Thymus (tissue), 11 donors: ENCODE data around the gene CPD. TPM values are rescaled to one million over a fixed set of nuclear protein-coding genes. Genes with fewer than 3 reads are reported as not detected.
"Not testable (repeated sequence)": the region's sequence is repeated elsewhere in the genome, so short reads cannot be mapped to it uniquely, and the experiment has no call there.

ENCODE experiments used
- DNase-seq, 9 donors: peaks; one replicate each; pipeline ENCODE4 v3.0.0-alpha.2; 2013; ENCODE audit warnings: low spot score in 9 of 9, low read depth in 6 of 9, missing footprints in 1 of 9
- H3K27ac ChIP-seq, 2 donors: one replicate each; pipeline ENCODE4 v1.5.1; 2013; ENCODE audit warnings: control low read depth in 1 of 2, low read depth in 1 of 2, low read length in 1 of 2, mild to moderate bottlenecking in 1 of 2, moderate library complexity in 1 of 2
- H3K27me3 ChIP-seq, 2 donors: one replicate each; pipeline ENCODE4 v1.5.1; 2013; ENCODE audit warnings: low read length in 1 of 2; ENCODE audit not compliant: control insufficient read depth in 2 of 2, insufficient read depth in 1 of 2
- H3K36me3 ChIP-seq, 2 donors: one replicate each; pipeline ENCODE4 v1.5.1; 2013; ENCODE audit warnings: low read length in 1 of 2, mild to moderate bottlenecking in 1 of 2, moderate library complexity in 1 of 2; ENCODE audit not compliant: control insufficient read depth in 2 of 2, insufficient read depth in 2 of 2
- H3K4me1 ChIP-seq, 2 donors: one replicate each; pipeline ENCODE4 v1.5.1; 2013; ENCODE audit warnings: low read length in 2 of 2; ENCODE audit not compliant: control insufficient read depth in 2 of 2, insufficient read depth in 2 of 2
- H3K4me3 ChIP-seq, 2 donors: one replicate each; pipeline ENCODE4 v1.5.1; 2013; ENCODE audit warnings: low read length in 2 of 2, control low read depth in 1 of 2, mild to moderate bottlenecking in 1 of 2
- H3K9me3 ChIP-seq, 2 donors: one replicate each; pipeline ENCODE4 v1.5.1; 2013; ENCODE audit warnings: low read length in 1 of 2, mild to moderate bottlenecking in 1 of 2; ENCODE audit not compliant: control insufficient read depth in 2 of 2, insufficient read depth in 1 of 2
- WGBS: extraction: QIAGEN DNeasy Blood & Tissue Kit; methylation state at CpG from one replicate; pipeline ENCODE4 v1.1.7; 2013; 5-methylcytosine and 5-hydroxymethylcytosine counted together
- polyA plus RNA-seq: library from polyadenylated mRNA; stranded (reverse); fragments of 200-250 nt; gene quantifications from one replicate; pipeline ENCODE4 v1.2.3, GENCODE V29; 2013
- total RNA-seq: library from RNA; stranded (reverse); fragments of 120-200 nt; gene quantifications from one replicate; pipeline ENCODE4 v1.2.4, GENCODE V29; 2013
- donor health status: healthy.

Gene CPD
- total and polyA plus RNA-seq, 2 donors, result 11.2 to 14.3 TPM

GRCh38 chr17:30410627-30411026, 31.9 kb downstream of the CPD start:
- not testable (repeated sequence) for H3K9me3 ChIP-seq, H3K27ac ChIP-seq, H3K27me3 ChIP-seq, H3K4me1 ChIP-seq, DNase-seq, H3K36me3 ChIP-seq, H3K4me3 ChIP-seq
- 97% methylated on average over 2 of the region's 2 CpGs for WGBS

- H3K4me1 ChIP-seq, H3K27ac ChIP-seq, H3K27me3 ChIP-seq, H3K9me3 ChIP-seq, DNase-seq, H3K4me3 ChIP-seq, H3K36me3 ChIP-seq: not testable (repeated sequence)
- 93% methylated on average over 3 of the region's 3 CpGs for WGBS
Measured at GRCh38 chr17:30412008-30412496, 33.3 kb downstream of the CPD start.

- Histone ChIP-seq H3K36me3 (no peaks in the 10 kb centered on the region), H3K4me3 (no peak overlapping the region), H3K27me3 (no peaks in the 10 kb centered on the region), H3K4me1 (no peaks in the 10 kb centered on the region), H3K27ac (no peak overlapping the region), H3K9me3 (no peaks in the 10 kb centered on the region)
- no peak for DNase-seq
- 98% methylated on average over 4 of the region's 4 CpGs for WGBS
Measured at GRCh38 chr17:30413109-30413508, 34.4 kb downstream of the CPD start.

- Histone ChIP-seq H3K27me3 (no peaks in the 10 kb centered on the region), H3K36me3 (no peaks in the 10 kb centered on the region), H3K9me3 (no peaks in the 10 kb centered on the region), H3K4me1 (no peaks in the 10 kb centered on the region), H3K4me3 (no peak overlapping the region), H3K27ac (no peak overlapping the region)
- no peak for DNase-seq
- 98% methylated on average over 4 of the region's 4 CpGs for WGBS
Measured at GRCh38 chr17:30414486-30414885, 35.8 kb downstream of the CPD start.

- no peak for DNase-seq
- H3K27ac ChIP-seq, result no peak overlapping the region
- no peaks in the 10 kb centered on the region for H3K4me1 ChIP-seq
- H3K36me3 ChIP-seq, result no peaks in the 10 kb centered on the region
- no peaks in the 10 kb centered on the region for H3K9me3 ChIP-seq
- H3K4me3 ChIP-seq, result no peak overlapping the region
- H3K27me3 ChIP-seq, result no peaks in the 10 kb centered on the region
Measured at GRCh38 chr17:30415491-30415890, 36.8 kb downstream of the CPD start.

- H3K27me3 ChIP-seq, H3K4me1 ChIP-seq, H3K36me3 ChIP-seq, H3K27ac ChIP-seq, H3K4me3 ChIP-seq, DNase-seq, H3K9me3 ChIP-seq: not testable (repeated sequence)
- WGBS, result 98% methylated on average over 1 of the region's 1 CpG
Measured at GRCh38 chr17:30418070-30418469, 39.3 kb downstream of the CPD start.

GRCh38 chr17:30421592-30421991, 42.9 kb downstream of the CPD start:
- Histone ChIP-seq H3K4me3 (no peak overlapping the region), H3K36me3 (peaks cover 0 to 8% of the 10 kb centered on the region in 2 donors), H3K4me1 (no peaks in the 10 kb centered on the region), H3K27me3 (no peaks in the 10 kb centered on the region), H3K9me3 (no peaks in the 10 kb centered on the region), H3K27ac (no peak overlapping the region)
- 96% methylated on average over 4 of the region's 4 CpGs for WGBS
- no peak for DNase-seq

GRCh38 chr17:30422171-30422570, 43.4 kb downstream of the CPD start:
- no peak overlapping the region for H3K4me3 ChIP-seq
- no peak for DNase-seq
- no peaks in the 10 kb centered on the region for H3K27me3 ChIP-seq
- H3K36me3 ChIP-seq, result peaks cover 0 to 8% of the 10 kb centered on the region in 2 donors
- no peaks in the 10 kb centered on the region for H3K9me3 ChIP-seq
- H3K27ac ChIP-seq, result no peak overlapping the region
- H3K4me1 ChIP-seq, result no peaks in the 10 kb centered on the region

GRCh38 chr17:30424471-30424870, 45.7 kb downstream of the CPD start:
- H3K27ac ChIP-seq, result no peak overlapping the region
- DNase-seq, result no peak
- H3K9me3 ChIP-seq, result no peaks in the 10 kb centered on the region
- H3K4me1 ChIP-seq, result no peaks in the 10 kb centered on the region
- WGBS, result 98% methylated on average over 2 of the region's 2 CpGs
- H3K27me3 ChIP-seq, result no peaks in the 10 kb centered on the region
- H3K4me3 ChIP-seq, result no peak overlapping the region
- H3K36me3 ChIP-seq, result peaks cover 0 to 15% of the 10 kb centered on the region in 2 donors

- DNase-seq, result no peak
Measured at GRCh38 chr17:30426292-30426691, 47.6 kb downstream of the CPD start.

More at GRCh38 chr17:30426292-30426691, 47.6 kb downstream of the CPD start:
- Histone ChIP-seq H3K4me1 (no peaks in the 10 kb centered on the region), H3K27me3 (no peaks in the 10 kb centered on the region), H3K27ac (no peak overlapping the region), H3K36me3 (peaks cover 0 to 15% of the 10 kb centered on the region in 2 donors), H3K4me3 (no peak overlapping the region), H3K9me3 (no peaks in the 10 kb centered on the region)
- 96% methylated on average over 2 of the region's 2 CpGs for WGBS
